Lower lobe of right lung (tissue), 2 donors: ENCODE measurements around the gene CLTC. TPM values are rescaled to one million over a fixed set of nuclear protein-coding genes. Genes with fewer than 3 reads are reported as not detected.

ENCODE experiments used
- ATAC-seq, 2 donors: fragments of 200-7000 bp; cut with Tn5 transposase; one replicate each; pipeline ENCODE4 v1.9.1; 2020 to 2022; ENCODE audit warnings: mild to moderate bottlenecking in 2 of 2, moderate library complexity in 2 of 2
- DNase-seq: peaks from one replicate; pipeline ENCODE4 v3.0.0-alpha.2; 2020
- H3K27ac ChIP-seq: fragments of 200-600 bp; one replicate; pipeline ENCODE4 v1.8.0; 2022
- H3K27me3 ChIP-seq: fragments of 200-600 bp; one replicate; pipeline ENCODE4 v1.8.0; 2022; ENCODE audit warnings: low read depth
- H3K36me3 ChIP-seq: fragments of 200-600 bp; one replicate; pipeline ENCODE4 v1.8.0; 2022; ENCODE audit warnings: mild to moderate bottlenecking
- H3K4me1 ChIP-seq: fragments of 200-600 bp; one replicate; pipeline ENCODE4 v1.8.0; 2022
- H3K4me3 ChIP-seq: fragments of 200-600 bp; one replicate; pipeline ENCODE4 v1.8.0; 2022; ENCODE audit warnings: mild to moderate bottlenecking
- H3K9me3 ChIP-seq: fragments of 200-600 bp; one replicate; pipeline ENCODE4 v1.8.0; 2022
- intact Hi-C: fragments of 100-400 bp; cut with DNase I; formaldehyde crosslinking; loops from one replicate; pipeline ENCODE4 v1.11.0; 2022
- total RNA-seq: library from RNA; stranded (reverse); fragmentation: NEBNext Ultra II Directional; extraction: Animal tissue kit (Norgen Biotek cat#: 25700); gene quantifications from one replicate; pipeline ENCODE4 v1.2.1, GENCODE V29; 2021
- TF ChIP-seq, protein P1 (sequence below): fragments of 200-600 bp; IDR thresholded peaks from one replicate; pipeline ENCODE4 v1.8.0; 2022; ENCODE audit warnings: antibody characterized with exemption, mild to moderate bottlenecking
- donor health status: DM: no; HTN: yes; CAD: no; lungs with severe emphysema.

The CLTC gene
- total RNA-seq, 1 donor from 2014 or later, result 220 TPM

DNA sequence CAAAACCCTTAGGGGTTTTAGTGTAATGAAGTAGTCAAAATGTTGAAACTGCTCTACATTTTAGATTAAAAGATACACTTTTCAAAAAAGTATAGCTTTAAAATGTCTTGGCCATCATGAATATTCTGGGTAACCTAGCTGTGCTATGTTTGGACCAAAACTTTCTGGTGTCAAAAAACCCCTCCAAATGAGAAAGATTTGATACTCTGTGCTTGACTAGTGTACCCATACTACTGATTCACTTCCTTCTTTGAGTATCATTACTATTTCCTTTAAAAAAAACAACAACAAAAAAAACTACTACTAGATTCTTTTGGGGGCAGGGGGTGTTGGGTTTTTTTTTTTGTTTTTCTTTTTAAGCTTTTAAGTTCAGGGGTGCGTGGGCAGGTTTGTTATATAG, 50.2 kb downstream of the CLTC start:
- DNase-seq, result no peak
- Histone ChIP-seq H3K27ac (no peak overlapping the region), H3K36me3 (peaks cover 96% of the 10 kb centered on the region), H3K4me3 (no peak overlapping the region), H3K27me3 (no peaks in the 10 kb centered on the region), H3K4me1 (peaks cover 23% of the 10 kb centered on the region), H3K9me3 (no peaks in the 10 kb centered on the region)
- TF ChIP-seq, protein P1, sequence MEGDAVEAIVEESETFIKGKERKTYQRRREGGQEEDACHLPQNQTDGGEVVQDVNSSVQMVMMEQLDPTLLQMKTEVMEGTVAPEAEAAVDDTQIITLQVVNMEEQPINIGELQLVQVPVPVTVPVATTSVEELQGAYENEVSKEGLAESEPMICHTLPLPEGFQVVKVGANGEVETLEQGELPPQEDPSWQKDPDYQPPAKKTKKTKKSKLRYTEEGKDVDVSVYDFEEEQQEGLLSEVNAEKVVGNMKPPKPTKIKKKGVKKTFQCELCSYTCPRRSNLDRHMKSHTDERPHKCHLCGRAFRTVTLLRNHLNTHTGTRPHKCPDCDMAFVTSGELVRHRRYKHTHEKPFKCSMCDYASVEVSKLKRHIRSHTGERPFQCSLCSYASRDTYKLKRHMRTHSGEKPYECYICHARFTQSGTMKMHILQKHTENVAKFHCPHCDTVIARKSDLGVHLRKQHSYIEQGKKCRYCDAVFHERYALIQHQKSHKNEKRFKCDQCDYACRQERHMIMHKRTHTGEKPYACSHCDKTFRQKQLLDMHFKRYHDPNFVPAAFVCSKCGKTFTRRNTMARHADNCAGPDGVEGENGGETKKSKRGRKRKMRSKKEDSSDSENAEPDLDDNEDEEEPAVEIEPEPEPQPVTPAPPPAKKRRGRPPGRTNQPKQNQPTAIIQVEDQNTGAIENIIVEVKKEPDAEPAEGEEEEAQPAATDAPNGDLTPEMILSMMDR, result no peak
- ATAC-seq, result no peak
- intact Hi-C loops, result no loop called here

DNA sequence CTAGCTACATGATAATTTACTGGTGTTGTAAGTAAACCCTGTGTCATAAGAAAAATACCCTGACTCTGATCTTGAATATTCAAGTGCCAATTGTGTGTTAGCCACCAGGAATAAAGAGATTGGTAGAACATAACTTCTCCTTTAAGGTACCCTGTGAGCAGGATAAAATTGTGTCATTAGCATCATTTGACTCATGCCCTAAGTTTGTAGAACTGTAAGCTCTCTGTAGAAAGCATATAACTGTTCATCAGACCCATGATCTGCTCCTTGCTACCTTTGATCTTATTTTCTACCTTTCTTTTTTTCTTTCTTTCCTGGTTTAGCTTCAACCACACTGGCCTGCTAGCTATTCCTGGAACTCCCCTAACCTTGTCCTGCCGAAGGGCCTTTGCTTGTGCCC, 51.7 kb downstream of the CLTC start:
- no peaks in the 10 kb centered on the region for H3K27me3 ChIP-seq
- no peak overlapping the region for H3K4me3 ChIP-seq
- peaks cover 23% of the 10 kb centered on the region for H3K4me1 ChIP-seq
- H3K27ac ChIP-seq, result no peak overlapping the region
- H3K9me3 ChIP-seq, result no peaks in the 10 kb centered on the region
- peaks cover 96% of the 10 kb centered on the region for H3K36me3 ChIP-seq
- ATAC-seq (no peak), DNase-seq (no peak)
- TF ChIP-seq, protein P1, result no peak
- intact Hi-C loops, result no loop called here

DNA sequence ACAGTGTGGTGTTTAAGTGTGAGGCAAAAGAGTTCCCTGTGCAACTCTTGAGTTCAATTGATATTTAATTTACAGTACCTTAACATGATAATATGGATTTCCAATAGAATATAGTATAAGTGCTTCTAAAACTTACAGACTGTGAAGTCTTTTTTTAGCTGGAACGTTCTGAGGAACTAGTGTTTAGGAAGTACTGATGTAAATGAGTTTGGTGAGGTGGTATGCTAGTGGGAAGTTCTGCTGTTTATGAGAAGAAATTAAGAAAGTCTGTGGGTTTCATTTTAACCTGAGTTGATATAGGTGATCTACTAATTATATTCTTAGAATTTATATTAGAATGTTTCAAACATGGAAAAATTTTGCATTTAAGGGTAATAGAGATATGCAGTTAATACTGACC, 55.5 kb downstream of the CLTC start:
- no peaks in the 10 kb centered on the region for H3K4me1 ChIP-seq
- DNase-seq (no peak), ATAC-seq (no peak)
- peaks cover 96% of the 10 kb centered on the region for H3K36me3 ChIP-seq
- no peak overlapping the region for H3K4me3 ChIP-seq
- H3K9me3 ChIP-seq, result no peaks in the 10 kb centered on the region
- TF ChIP-seq, protein P1, result no peak
- intact Hi-C loops, result no loop called here
- no peaks in the 10 kb centered on the region for H3K27me3 ChIP-seq
- no peak overlapping the region for H3K27ac ChIP-seq

DNA sequence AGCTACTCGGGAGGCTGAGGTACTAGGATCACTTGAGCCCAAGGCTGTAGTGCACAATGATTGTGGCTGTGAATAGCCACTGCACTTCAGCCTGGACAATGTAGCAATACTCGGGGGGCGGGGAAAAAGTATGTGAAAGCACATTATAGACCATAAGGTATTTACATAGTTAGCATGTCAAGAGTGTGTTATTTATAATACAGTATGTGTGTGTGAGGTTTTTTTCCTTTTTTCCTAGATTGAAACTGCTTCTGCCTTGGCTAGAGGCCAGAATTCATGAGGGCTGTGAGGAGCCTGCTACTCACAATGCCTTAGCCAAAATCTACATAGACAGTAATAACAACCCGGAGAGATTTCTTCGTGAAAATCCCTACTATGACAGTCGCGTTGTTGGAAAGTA, 57.0 kb downstream of the CLTC start:
- intact Hi-C loops, result no loop called here
- no peaks in the 10 kb centered on the region for H3K27me3 ChIP-seq
- ATAC-seq (no peak), DNase-seq (no peak)
- H3K27ac ChIP-seq, result no peak overlapping the region
- H3K4me3 ChIP-seq, result no peak overlapping the region
- peaks cover 99% of the 10 kb centered on the region for H3K36me3 ChIP-seq
- no peaks in the 10 kb centered on the region for H3K4me1 ChIP-seq
- TF ChIP-seq, protein P1, result no peak
- no peaks in the 10 kb centered on the region for H3K9me3 ChIP-seq

DNA sequence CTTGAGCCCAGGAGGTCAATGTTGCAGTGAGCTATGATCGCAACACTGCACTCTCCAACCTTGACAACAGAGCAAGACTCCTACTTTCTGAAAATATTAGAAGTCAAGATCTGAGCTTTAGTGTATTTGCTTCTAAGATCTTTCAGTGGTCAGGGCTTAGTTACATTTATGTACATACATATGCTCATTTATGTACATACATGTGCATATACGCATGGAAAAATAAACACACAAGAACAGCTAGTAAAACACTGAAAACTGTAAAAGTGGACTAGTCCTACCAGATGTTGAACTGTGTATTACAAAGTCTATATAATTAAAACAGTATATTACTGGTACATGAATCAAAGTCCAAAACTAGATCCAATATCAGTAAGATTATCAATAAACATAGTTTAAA, 59.2 kb downstream of the CLTC start:
- H3K4me1 ChIP-seq, result no peaks in the 10 kb centered on the region
- TF ChIP-seq, protein P1, result no peak
- H3K4me3 ChIP-seq, result no peak overlapping the region
- H3K9me3 ChIP-seq, result no peaks in the 10 kb centered on the region
- H3K27ac ChIP-seq, result no peak overlapping the region
- no peaks in the 10 kb centered on the region for H3K27me3 ChIP-seq
- peaks cover 100% of the 10 kb centered on the region for H3K36me3 ChIP-seq
- ATAC-seq (no peak), DNase-seq (no peak)
- intact Hi-C loops, result no loop called here

DNA sequence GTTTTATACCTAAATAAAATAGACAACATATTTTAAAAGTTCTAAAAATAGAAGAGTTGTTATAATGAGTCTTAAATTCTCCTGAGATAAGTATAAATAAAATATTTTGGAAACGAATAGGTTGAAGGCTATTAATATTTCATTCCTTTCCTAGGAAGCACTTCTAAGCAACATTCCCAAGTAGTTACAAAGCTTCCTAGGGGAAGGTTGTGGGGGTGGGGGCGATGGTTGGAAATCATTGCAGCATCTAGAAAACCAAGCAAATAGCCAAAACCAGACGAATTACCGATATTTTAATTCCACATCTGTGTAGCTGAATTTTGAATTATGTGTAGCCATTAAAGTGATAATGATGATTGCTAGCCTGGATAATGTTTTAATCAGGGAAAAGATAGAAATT, 60.6 kb downstream of the CLTC start:
- no peak for ATAC-seq
- TF ChIP-seq, protein P1, result no peak
- intact Hi-C loops, result no loop called here
- H3K36me3 ChIP-seq, result peaks cover 100% of the 10 kb centered on the region
- DNase-seq, result no peak
- H3K9me3 ChIP-seq, result no peaks in the 10 kb centered on the region
- H3K27me3 ChIP-seq, result no peaks in the 10 kb centered on the region
- H3K4me1 ChIP-seq, result no peaks in the 10 kb centered on the region
- no peak overlapping the region for H3K27ac ChIP-seq
- no peak overlapping the region for H3K4me3 ChIP-seq
